Panc1 (cell line): ENCODE measurements around the gene SLC12A7. TPM values are rescaled to one million over a fixed set of nuclear protein-coding genes. Genes with fewer than 3 reads are reported as not detected.

ENCODE experiments used
- ATAC-seq: fragments of 200-7000 bp; cut with Tn5 transposase; 2 replicates; pipeline ENCODE4 v1.9.1; 2020; ENCODE audit warnings: mild to moderate bottlenecking, moderate library complexity
- BruUV-seq: library from RNA; stranded (reverse); fragments of 400-500 nt; replicated peaks from 2 replicates; lab custom pipeline; 2021; lab: Mats Ljungman, UMichigan
- CTCF ChIA-PET: fragments of 300-600 bp; sonication (Branson Sonifier 250); formaldehyde crosslinking; loops from one replicate; lab custom pipeline; 2022; ENCODE audit warnings: antibody characterized with exemption; lab: Charles Lee
- POLR2A ChIA-PET: fragments of 300-600 bp; sonication (Branson Sonifier 250); formaldehyde crosslinking; loops from one replicate; lab custom pipeline; 2022; ENCODE audit warnings: antibody characterized with exemption; lab: Charles Lee
- DNase-seq: peaks from one replicate; pipeline ENCODE4 v3.0.0-alpha.2; 2010; ENCODE audit warnings: low read depth, low spot score
- H3K27ac ChIP-seq: 2 replicates; pipeline ENCODE4 v1.5.1; 2011; ENCODE audit warnings: mild to moderate bottlenecking, low read length, inconsistent platforms
- H3K27me3 ChIP-seq: fragments of 200-500 bp; sonication (Bioruptor generic); 2 replicates; pipeline ENCODE4 v1.6.0; 2014; ENCODE audit warnings: low read length, inconsistent platforms; ENCODE audit not compliant: control insufficient read depth, insufficient read depth
- H3K36me3 ChIP-seq: fragments of 200-500 bp; sonication (Bioruptor generic); 2 replicates; pipeline ENCODE4 v1.5.1; 2014; ENCODE audit warnings: inconsistent platforms, mild to moderate bottlenecking, low read length, moderate library complexity; ENCODE audit not compliant: control insufficient read depth, insufficient read depth
- H3K4me1 ChIP-seq: 2 replicates; pipeline ENCODE4 v1.5.1; 2011; ENCODE audit warnings: inconsistent platforms, mild to moderate bottlenecking, low read length, moderate library complexity; ENCODE audit not compliant: control insufficient read depth, insufficient read depth
- H3K4me3 ChIP-seq, 2 experiments: 2 replicates each; pipeline ENCODE4 v1.5.1; 2011 to 2012; ENCODE audit warnings: low read depth in 2 of 2, low read length in 2 of 2, mild to moderate bottlenecking in 2 of 2, inconsistent platforms in 1 of 2, moderate library complexity in 1 of 2
- H3K9me3 ChIP-seq: fragments of 200-500 bp; sonication (Bioruptor generic); 2 replicates; pipeline ENCODE4 v1.5.1; 2014; ENCODE audit warnings: low read depth, mild to moderate bottlenecking, inconsistent platforms, low read length, moderate library complexity; ENCODE audit not compliant: control insufficient read depth, insufficient read depth
- CTCF ChIP-seq: fragments of 450-650 bp; IDR thresholded peaks from 2 replicates; pipeline ENCODE4 v1.5.1; 2017; ENCODE audit warnings: mild to moderate bottlenecking
- POLR2AphosphoS5 ChIP-seq: IDR thresholded peaks from 2 replicates; pipeline ENCODE4 v1.6.1; 2012; ENCODE audit warnings: mild to moderate bottlenecking, low read depth, low read length, moderate library complexity
- REST ChIP-seq, 2 experiments: IDR thresholded peaks; 2 replicates each; pipeline ENCODE4 v1.6.1; 2011 to 2012; ENCODE audit warnings: low read depth in 2 of 2, control low read depth in 1 of 2, low read length in 1 of 2, mild to moderate bottlenecking in 1 of 2, moderate library complexity in 1 of 2; ENCODE audit not compliant: insufficient read depth in 1 of 2
- SIN3A ChIP-seq: IDR thresholded peaks from 2 replicates; pipeline ENCODE4 v1.6.1; 2012; ENCODE audit warnings: low read depth, mild to moderate bottlenecking, low read length, moderate library complexity, borderline replicate concordance; ENCODE audit not compliant: insufficient read depth
- TCF7L2 ChIP-seq: IDR thresholded peaks from 2 replicates; pipeline ENCODE4 v1.6.1; 2011; ENCODE audit warnings: mild to moderate bottlenecking, low read depth, low read length, inconsistent platforms
- in situ Hi-C: cut with HindIII; loops from 2 replicates; pipeline ENCODE4 v1.10.0; 2016; ENCODE audit warnings: low sequenced_read_pairs, low pct_unique_long_range_greater_than_20kb
- intact Hi-C: fragments of 100-400 bp; cut with micrococcal nuclease; formaldehyde crosslinking; loops from one replicate; pipeline ENCODE4 v1.10.0; 2022; ENCODE audit not compliant: unreplicated experiment
- total RNA-seq: library from RNA; stranded (reverse); gene quantifications from one replicate; pipeline ENCODE4 v1.2.1, GENCODE V29; 2021; ENCODE audit not compliant: unreplicated experiment

Gene SLC12A7
- total RNA-seq, 1 experiment from 2014 or later = 297 TPM

GRCh38 chr5:1037123-1037670, 74.7 kb downstream of the SLC12A7 start:
- BruUV-seq = no TSS peak
- CTCF ChIA-PET = interaction anchor here (0.6 kb wide), 1 partner anchor 103 kb away, joined by 6 read pairs; no protein-coding TSS in a partner anchor
- Histone ChIP-seq H3K9me3 (no peaks in the 10 kb centered on the region), H3K4me3 (no peak overlapping the region), H3K27me3 (no peaks in the 10 kb centered on the region), H3K36me3 (no peaks in the 10 kb centered on the region), H3K4me1 (no peaks in the 10 kb centered on the region), H3K27ac (no peak overlapping the region)
- intact Hi-C loops = no loop called here
- 0 out of 2 replicates have a peak, but pooled peaks have one; percentile 19 for ATAC-seq
- no peak for DNase-seq
- TF ChIP-seq REST (IDR thresholded peaks at IDR 0.05; ENCODE audit: insufficient read depth in 1 of 2, low read depth in 2 of 2, low read length in 1 of 2) = no peak
- no peak for TF ChIP-seq SIN3A
- TF ChIP-seq TCF7L2 = no peak
- no peak for TF ChIP-seq POLR2AphosphoS5
- no peak for TF ChIP-seq CTCF
- in situ Hi-C loops = no loop called here
- POLR2A ChIA-PET = interaction anchor here (0.6 kb wide), 1 partner anchor 56 kb away, joined by 7 read pairs; no protein-coding TSS in a partner anchor

- Histone ChIP-seq H3K27ac (no peak overlapping the region), H3K27me3 (no peaks in the 10 kb centered on the region), H3K9me3 (no peaks in the 10 kb centered on the region), H3K4me3 (no peak overlapping the region), H3K4me1 (no peaks in the 10 kb centered on the region), H3K36me3 (no peaks in the 10 kb centered on the region)
- no peak for DNase-seq
- intact Hi-C loops = no loop called here
- no TSS peak for BruUV-seq
- TF ChIP-seq CTCF (no peak), SIN3A (no peak), TCF7L2 (no peak), POLR2AphosphoS5 (no peak), REST (IDR thresholded peaks at IDR 0.05; ENCODE audit: insufficient read depth in 1 of 2, low read depth in 2 of 2, low read length in 1 of 2) (no peak)
- in situ Hi-C loops = no loop called here
- peak; percentile 9; the same call in 1 of the 2 replicates for ATAC-seq
- ChIA-PET CTCF (interaction anchor here (0.6 kb wide), 1 partner anchor 102 kb away, joined by 6 read pairs; no protein-coding TSS in a partner anchor), POLR2A (no interaction called here)
Measured at GRCh38 chr5:1036504-1037122, 75.2 kb downstream of the SLC12A7 start.
